ENCODE measurements around the gene FAN1. TPM values are rescaled to one million over a fixed set of nuclear protein-coding genes. Genes with fewer than 3 reads are reported as not detected.

Gene FAN1
- total and polyA plus RNA-seq, 2 donors (not counting 3 experiments of a cell fraction or from before 2014, with no cell fraction given), result 4.3 to 11.7 TPM

GRCh38 chr15:30905821-30906220, 2.1 kb downstream of the FAN1 start:
- Histone ChIP-seq H4K20me1 (replicated peaks; ENCODE audit: control insufficient read depth, extremely low read depth, insufficient read depth, low read length) (no peaks in the 10 kb centered on the region), H3K4me1 (ENCODE audit: control insufficient read depth, extremely low read depth, insufficient read depth, low read length) (peaks cover 7% of the 10 kb centered on the region), H3K79me2 (ENCODE audit: control insufficient read depth, insufficient read depth, low read length) (no peaks in the 10 kb centered on the region), H3K9me3 (replicated peaks; ENCODE audit: control insufficient read depth, insufficient read depth, low read length) (no peaks in the 10 kb centered on the region), H3K27me3 (ENCODE audit: control insufficient read depth in 2 of 2, insufficient read depth in 2 of 2, low read length in 2 of 2) (peaks cover 0 to 2% of the 10 kb centered on the region in 2 experiments), H3K4me3 (replicated peaks in 1 of 3; ENCODE audit: insufficient read depth in 1 of 3, low read depth in 1 of 3, low read length in 3 of 3) (no peak overlapping the region), H3K27ac (ENCODE audit: insufficient read depth, low read depth, low read length) (no peak overlapping the region), H3K36me3 (ENCODE audit: control insufficient read depth in 2 of 2, extremely low read depth in 1 of 2, insufficient read depth in 2 of 2, low read length in 2 of 2) (peaks cover 0 to 4% of the 10 kb centered on the region in 2 experiments), H3K9ac (replicated peaks; ENCODE audit: extremely low read depth, insufficient read depth, low read length) (no peak overlapping the region), H3K9me1 (replicated peaks; ENCODE audit: control insufficient read depth, extremely low read depth, insufficient read depth, low read length) (no peaks in the 10 kb centered on the region), H3K4me2 (ENCODE audit: insufficient read depth, low read length) (no peak overlapping the region), H2AFZ (ENCODE audit: low read depth, low read length) (no peak overlapping the region)
- DNase-seq (ENCODE audit: low read depth, low spot score) (no peak), FAIRE-seq (no peak)
- TF ChIP-seq GATA2 (IDR thresholded peaks at IDR 0.05; ENCODE audit: insufficient read depth, insufficient read length, low read depth, low read length), result no peak
- no peak for TF ChIP-seq POLR2A (IDR thresholded peaks at IDR 0.05; ENCODE audit: low read depth, low read length)
- TF ChIP-seq CTCF (IDR thresholded peaks at IDR 0.05; ENCODE audit: extremely low read depth in 1 of 2, insufficient read depth in 1 of 2, low read depth in 1 of 2, low read length in 2 of 2), result peak in 1 of 2 donors; percentile 4
- CTCF ChIA-PET, result interaction anchor here (4.1 kb wide), 1 partner anchor 223 kb away, joined by 37 read pairs; no protein-coding TSS in a partner anchor
- intact Hi-C loops (cut with micrococcal nuclease), result no loop called here
- POLR2A ChIA-PET, result no interaction called here
- dilution Hi-C loops (cut with MboI; ENCODE audit: extremely low pct_ligation_motif_present, low sequenced_read_pairs), result no loop called here
- BruUV-seq (replicated peaks), result no TSS peak

DNA sequence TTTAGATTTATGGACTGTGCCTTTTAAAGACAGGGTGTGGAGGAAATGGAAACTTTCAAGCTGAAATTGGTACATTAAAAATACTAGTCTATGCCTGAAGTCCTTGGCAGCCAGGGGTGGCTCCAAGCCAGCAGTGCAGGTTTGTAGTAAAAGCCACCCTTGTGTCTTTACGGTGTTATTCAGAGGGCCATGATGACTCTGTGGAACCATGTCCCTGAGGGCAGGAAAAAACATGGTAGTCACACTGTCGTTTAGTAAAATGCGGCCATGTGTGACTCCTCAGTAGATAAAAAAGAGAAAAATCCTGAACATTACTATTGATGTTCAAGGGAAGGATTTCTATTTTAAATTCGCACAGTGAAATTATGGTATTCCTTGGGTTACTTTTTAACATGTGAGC, 2.7 kb downstream of the FAN1 start:
- Histone ChIP-seq H3K4me3 (replicated peaks in 1 of 3; ENCODE audit: insufficient read depth in 1 of 3, low read depth in 1 of 3, low read length in 3 of 3) (no peak overlapping the region), H3K27ac (ENCODE audit: insufficient read depth, low read depth, low read length) (no peak overlapping the region), H3K36me3 (ENCODE audit: control insufficient read depth in 2 of 2, extremely low read depth in 1 of 2, insufficient read depth in 2 of 2, low read length in 2 of 2) (peaks cover 0 to 4% of the 10 kb centered on the region in 2 experiments), H3K27me3 (ENCODE audit: control insufficient read depth in 2 of 2, insufficient read depth in 2 of 2, low read length in 2 of 2) (peaks cover 0 to 2% of the 10 kb centered on the region in 2 experiments), H3K79me2 (ENCODE audit: control insufficient read depth, insufficient read depth, low read length) (no peaks in the 10 kb centered on the region), H3K4me1 (ENCODE audit: control insufficient read depth, extremely low read depth, insufficient read depth, low read length) (peaks cover 7% of the 10 kb centered on the region), H3K9me1 (replicated peaks; ENCODE audit: control insufficient read depth, extremely low read depth, insufficient read depth, low read length) (no peaks in the 10 kb centered on the region), H3K9ac (replicated peaks; ENCODE audit: extremely low read depth, insufficient read depth, low read length) (no peak overlapping the region), H2AFZ (ENCODE audit: low read depth, low read length) (no peak overlapping the region), H4K20me1 (replicated peaks; ENCODE audit: control insufficient read depth, extremely low read depth, insufficient read depth, low read length) (no peaks in the 10 kb centered on the region), H3K9me3 (replicated peaks; ENCODE audit: control insufficient read depth, insufficient read depth, low read length) (no peaks in the 10 kb centered on the region), H3K4me2 (ENCODE audit: insufficient read depth, low read length) (no peak overlapping the region)
- BruUV-seq (replicated peaks), result no TSS peak
- dilution Hi-C loops (cut with MboI; ENCODE audit: extremely low pct_ligation_motif_present, low sequenced_read_pairs), result no loop called here
- FAIRE-seq (no peak), DNase-seq (ENCODE audit: low read depth, low spot score) (no peak)
- ChIA-PET POLR2A (interaction anchor here (0.5 kb wide), 1 partner anchor 83 kb away, joined by 3 read pairs; no protein-coding TSS in a partner anchor), CTCF (interaction anchor here (4.1 kb wide), 1 partner anchor 222 kb away, joined by 37 read pairs; no protein-coding TSS in a partner anchor)
- intact Hi-C loops (cut with micrococcal nuclease), result no loop called here
- TF ChIP-seq, protein P1, sequence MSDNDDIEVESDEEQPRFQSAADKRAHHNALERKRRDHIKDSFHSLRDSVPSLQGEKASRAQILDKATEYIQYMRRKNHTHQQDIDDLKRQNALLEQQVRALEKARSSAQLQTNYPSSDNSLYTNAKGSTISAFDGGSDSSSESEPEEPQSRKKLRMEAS (IDR thresholded peaks at IDR 0.05; ENCODE audit: insufficient read depth, insufficient read length), result no peak
